NCI-H345 treated with DMSO at 0.1 percent for 48 hours (cell line): ENCODE results near the gene GPC3.
"Not testable (repeated sequence)": the region's sequence is repeated elsewhere in the genome, so short reads cannot be mapped to it uniquely, and the experiment has no call there.

Experiments
- DNase-seq: peaks from one replicate; lab custom pipeline; 2025; ENCODE audit not compliant: unreplicated experiment; lab: John Stamatoyannopoulos, UW

GPC3 gene

DNA sequence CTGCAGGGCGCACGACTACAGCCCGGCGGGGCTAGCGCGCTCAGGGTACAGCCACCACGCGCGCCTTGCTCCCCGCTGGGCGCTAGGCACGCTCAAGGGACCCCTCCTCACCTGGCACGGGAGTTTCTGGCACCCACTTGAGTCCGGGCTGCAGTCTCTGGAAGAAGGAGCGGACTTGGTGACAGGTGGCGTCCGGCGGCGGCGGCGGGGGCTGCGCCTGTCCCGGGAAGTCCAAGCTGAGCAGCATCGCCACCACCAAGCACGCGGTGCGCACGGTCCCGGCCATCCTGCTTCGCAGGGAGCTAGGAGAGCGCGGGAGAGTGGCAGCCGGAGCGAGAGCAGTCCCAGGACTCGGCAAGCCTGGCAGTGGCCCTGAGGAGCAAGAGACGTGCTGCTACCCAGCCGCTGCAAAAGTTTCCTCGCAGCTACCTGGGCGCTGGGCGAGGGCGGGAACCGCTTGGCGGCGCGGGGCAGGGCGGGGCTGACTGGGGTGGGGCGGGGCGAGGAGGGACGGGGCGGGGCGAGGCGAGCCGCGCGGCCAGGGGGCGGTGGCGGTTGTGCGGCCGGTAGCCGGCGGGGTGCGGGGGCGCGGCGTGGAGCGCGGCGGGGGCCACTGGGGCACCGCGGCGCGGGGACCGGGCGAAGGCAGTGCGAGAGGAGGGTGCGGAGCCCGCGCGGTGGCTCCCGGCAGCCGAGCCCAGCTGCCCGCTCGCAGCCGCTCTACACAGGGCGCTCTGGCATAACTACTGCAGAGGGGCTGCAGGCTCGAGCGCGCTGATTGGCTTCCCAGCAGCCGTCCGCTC is at the start of gene GPC3:
Gene GPC3 (minus strand): TSS at position 431 of the 803 bp plus-strand sequence.
- DNase-seq = no peak

DNA sequence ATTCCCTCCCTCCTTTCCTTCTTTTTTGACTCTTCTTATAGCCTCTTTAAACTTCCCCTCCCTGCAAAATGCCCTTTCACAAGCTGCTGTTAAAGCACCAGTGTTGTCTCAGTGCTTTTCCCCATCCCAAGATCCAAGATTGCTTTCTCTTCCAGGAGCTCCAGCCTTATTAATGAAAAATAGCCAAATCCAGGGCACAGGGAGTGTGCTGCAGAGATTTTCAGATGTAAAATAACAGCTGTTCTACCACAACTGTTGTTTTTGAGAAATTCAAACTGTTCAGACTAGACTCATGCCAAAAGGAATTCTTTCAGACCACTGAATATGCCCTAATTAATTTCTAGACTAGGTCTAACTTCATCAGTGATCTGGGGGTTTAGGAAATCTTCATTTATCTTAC is 47.0 kb upstream of the GPC3 start:
- no peak for DNase-seq

DNA sequence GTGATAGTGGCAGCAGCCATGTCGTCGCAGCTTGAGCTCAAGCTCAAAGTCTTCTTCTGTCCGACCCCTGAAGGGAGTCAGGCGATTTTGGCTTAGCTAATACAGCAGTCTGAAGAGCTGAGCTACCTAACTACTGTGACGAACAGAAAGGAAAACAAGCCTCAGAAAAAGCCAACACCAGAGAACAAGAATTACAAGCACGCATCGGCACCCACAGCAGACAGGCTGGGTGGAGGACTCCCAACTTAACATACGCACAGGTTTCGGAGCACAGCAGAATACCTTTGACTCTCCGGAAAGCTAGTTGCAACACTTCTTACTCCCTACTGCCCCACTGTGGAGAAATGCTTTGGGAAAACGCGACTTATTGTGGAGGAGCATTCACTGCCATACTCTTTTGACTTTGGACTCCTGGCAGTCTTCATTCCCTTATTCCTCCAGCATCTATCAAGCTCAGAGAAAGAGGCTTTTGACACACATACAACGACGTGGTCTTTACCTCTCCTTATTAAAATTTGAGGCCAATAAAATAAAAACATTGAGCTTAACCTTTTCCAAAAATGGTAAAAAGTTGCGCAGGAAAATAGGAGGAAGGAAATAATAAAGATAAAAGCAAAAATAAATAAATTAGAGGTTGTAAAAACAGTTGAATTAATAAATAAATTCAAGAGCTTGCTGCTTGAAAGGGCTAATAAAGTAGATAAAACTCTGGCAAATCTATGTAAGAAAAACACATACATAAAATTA is 41.3 kb upstream of the GPC3 start:
- no peak for DNase-seq

- no peak for DNase-seq
Observed at GRCh38 chrX:134025986-134026545, 40.7 kb upstream of the GPC3 start.

DNA sequence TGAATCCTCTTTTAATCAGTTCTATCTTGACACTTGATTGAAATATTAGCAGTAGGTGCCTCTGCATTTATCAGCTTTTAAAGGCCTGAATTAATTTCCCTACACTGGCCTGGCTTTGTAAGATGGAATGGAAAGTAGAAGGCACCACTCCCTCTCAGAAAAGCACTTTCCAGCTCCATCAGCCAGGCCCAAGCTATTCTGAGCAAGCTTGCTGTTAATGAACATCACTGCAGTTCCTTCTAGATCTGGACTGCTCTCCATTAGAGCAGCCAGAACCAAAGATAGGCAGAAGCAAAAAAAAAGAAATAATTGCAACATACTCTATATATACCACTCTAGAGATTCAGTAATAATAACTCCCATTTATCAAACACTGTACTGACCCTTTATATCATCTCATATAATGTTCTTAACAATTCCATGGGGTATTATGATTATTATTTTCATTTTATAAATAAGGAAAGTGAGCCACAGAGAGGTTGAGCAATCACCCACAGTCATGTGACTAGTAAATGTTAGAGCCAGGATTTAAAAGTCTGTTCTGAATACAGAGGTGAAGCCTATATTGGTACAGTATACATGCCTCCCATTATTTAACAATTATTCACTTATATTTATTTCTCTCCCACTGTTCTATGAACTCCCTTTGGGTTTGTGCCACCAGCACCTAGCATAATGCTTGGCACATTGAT is 39.4 kb upstream of the GPC3 start:
- DNase-seq = no peak

GRCh38 chrX:134023851-134024281 is 38.5 kb upstream of the GPC3 start:
- DNase-seq = no peak

- no peak for DNase-seq
Observed at GRCh38 chrX:134020910-134021309, 35.5 kb upstream of the GPC3 start.

GRCh38 chrX:134019567-134020206 is 34.3 kb upstream of the GPC3 start:
- no peak for DNase-seq

DNA sequence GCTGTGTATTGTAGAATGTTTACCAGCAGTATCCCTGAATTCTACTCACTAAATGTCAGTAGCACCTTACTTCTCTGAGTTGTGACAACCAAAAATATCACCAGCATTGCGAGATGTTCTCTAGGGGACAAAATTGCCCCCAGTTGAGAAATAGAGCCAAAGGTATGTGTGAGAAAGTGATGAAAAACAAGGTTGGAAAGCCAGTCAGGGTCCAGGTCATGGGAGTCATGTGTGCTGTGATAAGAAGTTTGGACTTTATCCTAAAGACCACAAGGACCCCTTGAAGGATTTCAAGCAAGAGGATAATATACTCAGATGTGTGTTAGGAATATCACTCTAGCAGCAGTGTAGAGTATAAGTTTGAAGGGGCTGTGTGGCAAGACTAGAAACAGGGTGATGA is 30.9 kb upstream of the GPC3 start:
- not testable (repeated sequence) for DNase-seq

DNA sequence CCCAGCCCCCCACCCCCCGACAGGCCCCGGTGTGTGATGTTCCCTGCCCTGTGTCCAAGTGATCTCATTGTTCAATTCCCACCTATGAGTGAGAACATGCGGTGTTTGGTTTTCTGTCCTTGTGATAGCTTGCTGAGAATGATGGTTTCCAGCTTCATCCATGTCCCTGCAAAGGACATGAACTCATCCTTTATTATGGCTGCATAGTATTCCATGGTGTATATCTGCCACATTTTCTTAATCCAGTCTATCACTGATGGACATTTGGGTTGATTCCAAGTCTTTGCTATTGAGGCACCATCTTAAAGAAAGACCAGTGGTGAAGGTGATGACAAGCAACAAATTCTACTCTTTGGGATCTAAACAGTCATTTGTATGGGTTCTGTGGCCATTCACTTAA is 30.1 kb upstream of the GPC3 start:
- not testable (repeated sequence) for DNase-seq

GRCh38 chrX:134013524-134013923 is 28.1 kb upstream of the GPC3 start:
- no peak for DNase-seq

GRCh38 chrX:134013092-134013497 is 27.7 kb upstream of the GPC3 start:
- no peak for DNase-seq

DNA sequence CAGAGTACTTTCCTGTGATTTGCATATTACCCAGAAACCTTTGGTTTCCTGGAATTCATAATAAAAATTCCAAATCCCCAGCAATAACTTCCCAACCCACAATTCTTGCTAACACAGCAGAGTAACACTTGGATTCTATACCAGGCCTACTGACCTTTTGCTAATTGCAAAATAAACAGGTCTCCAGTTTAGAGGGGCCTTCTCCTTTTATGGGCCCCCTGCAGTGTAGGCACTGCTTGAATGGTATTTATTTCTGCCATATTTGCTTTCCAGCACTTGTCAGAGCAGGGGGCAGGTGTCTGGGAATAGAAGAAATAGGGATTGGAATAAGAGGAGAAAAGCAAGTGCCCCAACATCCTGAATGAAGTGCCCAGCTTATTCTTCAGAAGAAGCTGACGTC is 25.3 kb upstream of the GPC3 start:
- DNase-seq = no peak

GRCh38 chrX:134007716-134008115 is 22.3 kb upstream of the GPC3 start:
- DNase-seq = no peak

- DNase-seq = no peak
Observed at GRCh38 chrX:134006484-134007161, 21.2 kb upstream of the GPC3 start.

DNA sequence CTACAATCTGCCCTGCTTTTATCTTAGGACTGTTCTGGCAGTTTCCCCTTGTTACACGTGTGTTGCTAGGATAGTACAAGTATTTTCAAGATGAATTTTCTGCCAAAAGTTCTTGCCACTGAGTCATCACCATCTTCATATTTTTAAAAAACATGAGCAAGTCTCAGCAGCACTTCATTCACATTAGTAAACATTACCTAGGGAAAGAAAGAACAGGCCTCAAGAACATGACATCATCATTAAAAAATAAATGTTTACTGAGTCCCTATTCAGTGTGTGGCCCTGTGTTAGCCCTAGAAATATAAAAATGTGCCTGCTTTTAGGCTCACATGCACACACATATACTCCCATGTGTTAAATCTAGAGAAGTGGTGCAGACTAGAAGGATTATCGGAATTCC is 18.7 kb upstream of the GPC3 start:
- no peak for DNase-seq

DNA sequence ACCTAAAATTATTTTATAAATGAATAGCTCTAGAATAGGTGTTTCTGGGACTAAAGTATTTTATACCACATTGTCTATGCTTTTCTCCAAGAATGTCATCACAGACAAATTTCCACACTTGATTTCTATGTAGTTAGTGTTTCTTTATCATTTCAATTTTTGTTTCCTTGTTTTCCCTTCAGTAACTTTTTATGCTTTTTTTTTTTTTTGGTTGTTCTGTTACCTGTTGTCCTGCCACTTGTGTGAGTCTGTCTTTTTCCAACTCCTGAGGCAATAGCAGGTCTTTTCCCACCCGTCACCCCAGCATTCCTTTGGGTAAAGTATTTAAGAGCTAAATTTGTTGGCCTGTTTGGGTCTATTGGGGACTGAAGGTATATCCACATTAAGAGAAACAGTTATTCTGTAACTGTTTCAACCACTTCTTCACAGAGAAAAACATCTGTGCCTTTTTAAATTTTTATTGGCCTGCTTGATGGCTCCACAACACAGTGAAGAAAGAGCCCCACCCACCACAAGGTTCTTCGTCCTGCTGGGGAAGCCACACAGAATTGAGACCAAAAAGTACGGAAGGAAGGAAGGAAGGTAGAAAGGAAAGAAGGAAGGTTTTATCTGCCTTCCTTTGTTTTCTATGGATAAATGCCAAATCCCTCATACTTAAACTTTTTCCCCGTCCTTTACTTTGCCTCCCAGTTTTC is 17.7 kb upstream of the GPC3 start:
- no peak for DNase-seq

DNA sequence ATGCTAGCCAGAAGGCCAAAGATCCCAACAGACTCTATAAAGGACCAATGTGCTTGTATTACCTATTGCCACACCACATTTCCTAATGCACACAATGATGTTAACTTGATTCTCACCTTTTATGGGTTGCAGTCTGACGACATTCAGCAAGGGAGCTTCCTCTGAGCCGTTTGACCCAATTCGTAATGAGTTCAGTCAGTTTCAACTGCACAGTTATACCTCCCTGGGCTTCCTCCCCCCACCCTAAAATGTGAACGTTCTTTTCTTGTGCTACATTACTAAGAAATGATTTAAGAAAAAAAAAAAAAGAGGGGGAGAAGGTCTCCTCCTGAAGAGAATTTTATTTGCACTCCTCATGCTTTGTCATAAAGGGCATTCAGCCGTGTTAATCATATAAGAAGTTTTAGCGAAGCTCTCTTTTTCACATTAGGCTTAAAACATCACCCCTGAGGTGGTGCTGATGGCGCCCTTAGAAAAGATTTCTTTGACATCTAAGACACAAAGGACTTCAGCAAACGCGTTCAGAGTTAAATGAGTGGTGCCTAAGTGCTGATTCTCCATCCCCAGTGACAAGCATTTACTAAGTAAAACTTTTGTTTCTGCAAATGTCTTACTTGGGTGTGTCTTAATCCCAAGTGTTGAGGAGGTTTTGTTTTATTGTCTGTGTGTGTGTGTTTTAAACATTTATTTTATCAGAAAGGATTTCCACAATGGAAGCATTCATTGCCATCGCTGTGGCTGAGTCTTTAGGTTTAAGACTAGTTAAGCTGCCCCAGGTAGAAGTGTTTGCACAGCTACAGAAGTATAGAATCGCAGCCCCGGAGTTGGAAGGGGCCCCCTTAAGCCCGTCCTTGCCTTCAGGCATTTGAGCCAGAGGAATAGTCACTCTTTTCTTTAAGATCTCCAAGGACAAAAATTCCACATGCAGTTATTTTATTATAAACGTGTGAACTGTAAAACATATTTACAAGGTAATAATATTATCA is 15.2 kb upstream of the GPC3 start:
- no peak for DNase-seq
